Liver (tissue), 9 donors: ENCODE results near the gene EDA. TPM values are rescaled to one million over a fixed set of nuclear protein-coding genes. Genes with fewer than 3 reads are reported as not detected.

ENCODE experiments used
- DNase-seq: peaks from one replicate; pipeline ENCODE4 v3.0.0-alpha.2; 2017; ENCODE audit warnings: low spot score
- H3K27ac ChIP-seq, 2 donors: one replicate each; pipeline ENCODE4 v1.7.0; 2013; ENCODE audit warnings: inconsistent platforms in 2 of 2, low read length in 2 of 2, control low read depth in 1 of 2, low read depth in 1 of 2, mild to moderate bottlenecking in 1 of 2
- H3K27me3 ChIP-seq, 4 donors: one replicate each; pipeline versions ENCODE4 v1.6.1 to v1.7.0; 2013; ENCODE audit warnings: low read length in 3 of 4, inconsistent platforms in 1 of 4, mild to moderate bottlenecking in 1 of 4, moderate library complexity in 1 of 4; ENCODE audit not compliant: control insufficient read depth in 4 of 4, insufficient read depth in 4 of 4
- H3K36me3 ChIP-seq, 4 donors: one replicate each; pipeline versions ENCODE4 v1.6.1 to v1.7.0; 2013; ENCODE audit warnings: low read length in 3 of 4, mild to moderate bottlenecking in 3 of 4, low read depth in 1 of 4, moderate library complexity in 1 of 4; ENCODE audit not compliant: control insufficient read depth in 4 of 4, insufficient read depth in 3 of 4
- H3K4me1 ChIP-seq, 4 donors: one replicate each; pipeline versions ENCODE4 v1.6.1 to v1.7.0; 2013; ENCODE audit warnings: low read length in 3 of 4, mild to moderate bottlenecking in 3 of 4, moderate library complexity in 1 of 4; ENCODE audit not compliant: control insufficient read depth in 4 of 4, insufficient read depth in 4 of 4
- H3K4me3 ChIP-seq, 3 donors: one replicate each; pipeline versions ENCODE4 v1.6.1 to v1.7.0; 2013; ENCODE audit warnings: low read length in 3 of 3, control low read depth in 1 of 3, low read depth in 1 of 3, mild to moderate bottlenecking in 1 of 3
- H3K9ac ChIP-seq, 2 donors: one replicate each; pipeline ENCODE4 v1.7.0; 2013; ENCODE audit warnings: low read length in 2 of 2, mild to moderate bottlenecking in 2 of 2, moderate library complexity in 2 of 2, control low read depth in 1 of 2, low read depth in 1 of 2
- H3K9me3 ChIP-seq, 4 donors: one replicate each; pipeline versions ENCODE4 v1.6.1 to v1.7.0; 2013; ENCODE audit warnings: low read length in 3 of 4; ENCODE audit not compliant: control insufficient read depth in 4 of 4
- ATF3 ChIP-seq: IDR thresholded peaks from 2 replicates; pipeline ENCODE4 v1.6.1; 2016; ENCODE audit warnings: antibody characterized with exemption
- CTCF ChIP-seq: fragments of 150-350 bp; IDR thresholded peaks from 2 replicates; pipeline ENCODE4 v1.5.1; 2017; ENCODE audit warnings: improper control_type of control experiment, low read depth, low read length; ENCODE audit not compliant: missing input control
- EGR1 ChIP-seq, 2 donors: IDR thresholded peaks; 2 replicates each; pipeline ENCODE4 v1.6.1; 2016 to 2018; ENCODE audit warnings: antibody characterized with exemption in 2 of 2, low read depth in 2 of 2
- FOXA1 ChIP-seq: IDR thresholded peaks from 2 replicates; pipeline ENCODE4 v1.6.1; 2016; ENCODE audit warnings: antibody characterized with exemption
- FOXA2 ChIP-seq: IDR thresholded peaks from 2 replicates; pipeline ENCODE4 v1.6.1; 2016; ENCODE audit warnings: antibody characterized with exemption
- GABPA ChIP-seq, 2 donors: IDR thresholded peaks in 1 of 2; conservative IDR thresholded peaks in 1 of 2; 2 replicates each; pipeline ENCODE4 v1.6.1; 2016; ENCODE audit warnings: antibody characterized with exemption in 2 of 2, mild to moderate bottlenecking in 1 of 2, moderate library complexity in 1 of 2
- HNF4A ChIP-seq, 2 donors: conservative IDR thresholded peaks; 2 replicates each; pipeline ENCODE4 v1.6.1; 2016; ENCODE audit warnings: antibody characterized with exemption in 2 of 2, mild to moderate bottlenecking in 2 of 2
- HNF4G ChIP-seq: IDR thresholded peaks from 2 replicates; pipeline ENCODE4 v1.6.1; 2016; ENCODE audit warnings: antibody characterized with exemption
- JUND ChIP-seq, 2 donors: IDR thresholded peaks; 2 replicates each; pipeline ENCODE4 v1.6.1; 2016; ENCODE audit warnings: antibody characterized with exemption in 2 of 2
- MAX ChIP-seq: IDR thresholded peaks from 2 replicates; pipeline ENCODE4 v1.6.1; 2016; ENCODE audit warnings: antibody characterized with exemption
- NR2F2 ChIP-seq: IDR thresholded peaks from 2 replicates; pipeline ENCODE4 v1.6.1; 2016; ENCODE audit warnings: antibody characterized with exemption
- RAD21 ChIP-seq, 2 donors: IDR thresholded peaks; 2 replicates each; pipeline ENCODE4 v1.6.1; 2016; ENCODE audit warnings: antibody characterized with exemption in 2 of 2, mild to moderate bottlenecking in 2 of 2
- REST ChIP-seq: IDR thresholded peaks from 2 replicates; pipeline ENCODE4 v1.6.1; 2016; ENCODE audit warnings: antibody characterized with exemption, mild to moderate bottlenecking
- RXRA ChIP-seq, 2 donors: IDR thresholded peaks; 2 replicates each; pipeline ENCODE4 v1.6.1; 2017 to 2018; ENCODE audit warnings: antibody characterized with exemption in 2 of 2, mild to moderate bottlenecking in 1 of 2
- SP1 ChIP-seq: IDR thresholded peaks from 2 replicates; pipeline ENCODE4 v1.6.1; 2018; ENCODE audit warnings: antibody characterized with exemption, mild to moderate bottlenecking
- TAF1 ChIP-seq: conservative IDR thresholded peaks from 2 replicates; pipeline ENCODE4 v1.6.1; 2016; ENCODE audit warnings: antibody characterized with exemption, mild to moderate bottlenecking
- YY1 ChIP-seq: IDR thresholded peaks from 2 replicates; pipeline ENCODE4 v1.6.1; 2016; ENCODE audit warnings: antibody characterized with exemption, mild to moderate bottlenecking
- ZBTB33 ChIP-seq: IDR thresholded peaks from 2 replicates; pipeline ENCODE4 v1.6.1; 2016; ENCODE audit warnings: antibody characterized with exemption
- WGBS: extraction: QIAGEN DNeasy Blood & Tissue Kit; methylation state at CpG from one replicate; pipeline ENCODE4 v1.1.7; 2013; 5-methylcytosine and 5-hydroxymethylcytosine counted together
- polyA plus RNA-seq, 2 donors: library from polyadenylated mRNA; stranded (reverse) in 1 of 2; unstranded in 1 of 2; fragments of 200-250 nt in 1 of 2; fragments of >200 nt in 1 of 2; fragmentation: Nextera tagmentation in 1 of 2; extraction: Ambion mirVana in 1 of 2; gene quantifications; one replicate each; pipeline versions ENCODE4 v1.2.1 to v1.2.3, GENCODE V29; 2013 to 2015
- total RNA-seq, 2 donors: library from RNA; depleted of rRNA; stranded (reverse); fragments of >200 nt; gene quantifications; one replicate each; pipeline ENCODE4 v1.2.3, GENCODE V29; 2014
- donor health status: healthy.
- donor health status: healthy.
- donor health status: healthy.
- donor health status: healthy.
- donor health status: healthy.

The EDA gene
- total and polyA plus RNA-seq, 4 donors: 0.39 to 2.6 (median 1.5) TPM

GRCh38 chrX:70026851-70027200, 410.9 kb downstream of the EDA start:
- H3K9ac ChIP-seq: no peak overlapping the region
- 65% methylated on average over 4 of the region's 4 CpGs for WGBS
- H3K4me3 ChIP-seq: no peak overlapping the region
- H3K27ac ChIP-seq: no peak overlapping the region
- H3K4me1 ChIP-seq: peaks cover 0 to 4% (median under 1%) of the 10 kb centered on the region in 4 donors
- no peaks in the 10 kb centered on the region for H3K27me3 ChIP-seq
- H3K36me3 ChIP-seq: no peaks in the 10 kb centered on the region
- H3K9me3 ChIP-seq: no peaks in the 10 kb centered on the region
- TF ChIP-seq NR2F2 (peak; percentile 72), SP1 (no peak), EGR1 (IDR thresholded peaks at IDR 0.05; ENCODE audit: low read depth in 2 of 2) (no peak), ATF3 (no peak), ZBTB33 (no peak), REST (no peak)
- no peak for DNase-seq

- Histone ChIP-seq H3K36me3 (no peaks in the 10 kb centered on the region), H3K4me3 (no peak overlapping the region), H3K4me1 (no peaks in the 10 kb centered on the region), H3K27ac (no peak overlapping the region), H3K27me3 (no peaks in the 10 kb centered on the region), H3K9ac (no peak overlapping the region), H3K9me3 (no peaks in the 10 kb centered on the region)
- DNase-seq: no peak
- 69% methylated on average over 4 of the region's 4 CpGs for WGBS
- no peak for TF ChIP-seq NR2F2
- no peak for TF ChIP-seq FOXA2
- no peak for TF ChIP-seq FOXA1
- TF ChIP-seq TAF1: no peak
- TF ChIP-seq GABPA (IDR thresholded peaks at IDR 0.05 in 1 of 2, conservative IDR thresholded peaks at IDR 0.05 in 1 of 2): no peak
- TF ChIP-seq YY1: no peak
- no peak for TF ChIP-seq CTCF
- no peak for TF ChIP-seq MAX
- no peak for TF ChIP-seq REST
- TF ChIP-seq JUND (IDR thresholded peaks at IDR 0.05): no peak
- TF ChIP-seq SP1: no peak
- no peak for TF ChIP-seq RXRA (IDR thresholded peaks at IDR 0.05)
- no peak for TF ChIP-seq EGR1 (IDR thresholded peaks at IDR 0.05; ENCODE audit: low read depth in 2 of 2)
- TF ChIP-seq HNF4A (conservative IDR thresholded peaks at IDR 0.05): no peak
- no peak for TF ChIP-seq HNF4G
- no peak for TF ChIP-seq ZBTB33
- no peak for TF ChIP-seq RAD21 (IDR thresholded peaks at IDR 0.05)
- TF ChIP-seq ATF3: no peak
Observed at GRCh38 chrX:70029863-70030262, 413.9 kb downstream of the EDA start.
